MM.1S (cell line): Measurements from ENCODE around the gene INPP5D.

ENCODE experiments used
- EZH2 ChIP-seq: fragments of 300-600 bp; sonication (generic); optimal IDR thresholded peaks from 2 replicates; pipeline ENCODE3; 2017; ENCODE audit warnings: low read depth, mild to moderate bottlenecking, antibody characterized with exemption, low read length, mixed read lengths
- EZH2phosphoT487 ChIP-seq: fragments of 300-600 bp; sonication (generic); IDR thresholded peaks from 2 replicates; pipeline ENCODE4 v1.6.1; 2018; ENCODE audit warnings: antibody characterized with exemption, low read length
- TF ChIP-seq, protein P1 (sequence below): fragments of 300-600 bp; sonication (generic); IDR thresholded peaks from 2 replicates; pipeline ENCODE4 v1.5.1; 2016; ENCODE audit warnings: antibody characterized with exemption, low read length, mixed read lengths

DNA sequence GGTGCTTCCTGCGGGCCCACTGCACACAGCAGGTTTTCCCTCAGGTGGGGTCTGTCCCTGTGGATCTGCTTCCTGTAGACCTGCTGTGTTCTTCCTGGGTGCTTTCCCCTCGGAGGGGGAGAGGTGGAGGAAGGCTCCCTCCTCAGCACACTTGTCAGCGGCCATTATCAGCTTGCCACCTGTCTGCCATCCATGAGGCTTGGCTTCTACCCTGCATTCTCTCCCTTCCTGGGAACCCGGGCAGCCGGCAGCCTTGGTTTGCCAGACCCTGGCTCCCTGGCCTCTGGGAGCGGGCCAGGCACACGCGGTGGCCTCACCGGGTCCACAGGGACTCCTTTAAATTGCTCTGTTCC, 58.5 kb downstream of the INPP5D start:
- TF ChIP-seq, protein P1, sequence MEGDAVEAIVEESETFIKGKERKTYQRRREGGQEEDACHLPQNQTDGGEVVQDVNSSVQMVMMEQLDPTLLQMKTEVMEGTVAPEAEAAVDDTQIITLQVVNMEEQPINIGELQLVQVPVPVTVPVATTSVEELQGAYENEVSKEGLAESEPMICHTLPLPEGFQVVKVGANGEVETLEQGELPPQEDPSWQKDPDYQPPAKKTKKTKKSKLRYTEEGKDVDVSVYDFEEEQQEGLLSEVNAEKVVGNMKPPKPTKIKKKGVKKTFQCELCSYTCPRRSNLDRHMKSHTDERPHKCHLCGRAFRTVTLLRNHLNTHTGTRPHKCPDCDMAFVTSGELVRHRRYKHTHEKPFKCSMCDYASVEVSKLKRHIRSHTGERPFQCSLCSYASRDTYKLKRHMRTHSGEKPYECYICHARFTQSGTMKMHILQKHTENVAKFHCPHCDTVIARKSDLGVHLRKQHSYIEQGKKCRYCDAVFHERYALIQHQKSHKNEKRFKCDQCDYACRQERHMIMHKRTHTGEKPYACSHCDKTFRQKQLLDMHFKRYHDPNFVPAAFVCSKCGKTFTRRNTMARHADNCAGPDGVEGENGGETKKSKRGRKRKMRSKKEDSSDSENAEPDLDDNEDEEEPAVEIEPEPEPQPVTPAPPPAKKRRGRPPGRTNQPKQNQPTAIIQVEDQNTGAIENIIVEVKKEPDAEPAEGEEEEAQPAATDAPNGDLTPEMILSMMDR, result no peak
- TF ChIP-seq EZH2, result no peak
- no peak for TF ChIP-seq EZH2phosphoT487
